Lower leg skin (tissue), 3 donors: ENCODE data around the gene SLC16A12.
"Not testable (repeated sequence)": the region's sequence is repeated elsewhere in the genome, so short reads cannot be mapped to it uniquely, and the experiment has no call there.

Experiments
- CTCF ChIP-seq, 3 donors: fragments of 450-650 bp; IDR thresholded peaks; one replicate each; pipeline ENCODE4 v1.5.1; 2016; ENCODE audit warnings: antibody characterized with exemption in 3 of 3, mild to moderate bottlenecking in 3 of 3, moderate library complexity in 2 of 3
- POLR2A ChIP-seq, 2 donors: fragments of 450-650 bp; IDR thresholded peaks; one replicate each; pipeline ENCODE4 v1.6.1; 2016 to 2017; ENCODE audit warnings: antibody characterized with exemption in 2 of 2, mild to moderate bottlenecking in 1 of 2, moderate library complexity in 1 of 2

DNA sequence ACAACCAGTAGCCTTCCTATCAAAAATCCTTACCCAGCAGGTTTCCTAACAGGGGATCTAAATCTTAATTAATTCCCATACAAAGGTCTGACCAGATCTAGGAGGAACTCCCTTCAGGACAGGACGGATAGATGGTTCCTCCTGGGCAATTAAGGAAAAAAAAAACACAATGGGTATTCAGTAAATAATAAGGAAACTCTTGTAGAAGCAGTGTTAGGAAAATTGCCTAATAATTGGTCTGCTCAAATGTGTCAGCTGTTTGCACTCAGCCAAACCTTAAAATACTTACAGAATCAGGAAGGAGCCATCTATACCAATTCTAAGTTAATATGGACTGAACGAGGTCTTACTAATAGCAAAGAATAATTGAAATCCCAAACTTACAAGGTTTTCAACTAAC is 124.3 kb downstream of the SLC16A12 start:
- TF ChIP-seq CTCF, POLR2A (IDR thresholded peaks at IDR 0.05): not testable (repeated sequence)
